HEK293 (cell line): Measurements from ENCODE around the gene KCNG3.

Source experiments
- CTCF ChIA-PET: fragments of 350-600 bp; formaldehyde crosslinking; extraction: SDS; loops from one replicate; lab custom pipeline; 2021; ENCODE audit warnings: antibody characterized with exemption; lab: Yijun Ruan, JAX
- POLR2A ChIA-PET: fragments of 300-600 bp; formaldehyde crosslinking; extraction: SDS; loops from one replicate; lab custom pipeline; 2020; ENCODE audit warnings: antibody characterized with exemption, inconsistent platforms; lab: Yijun Ruan, JAX
- H3K27ac ChIP-seq: fragments of 200-500 bp; sonication (Bioruptor generic); 2 replicates; pipeline ENCODE4 v1.5.1; 2014; ENCODE audit warnings: low read depth, low read length, control low read depth, inconsistent platforms; ENCODE audit errors: extremely low read depth
- H3K36me3 ChIP-seq, 2 experiments: fragments of 200-500 bp in 1 of 2; sonication (Bioruptor generic) in 1 of 2; 1 replicate in 1 of 2; 2 replicates in 1 of 2; pipeline ENCODE4 v1.5.1; 2014 to 2017; ENCODE audit warnings: inconsistent platforms in 2 of 2, low read length in 2 of 2; ENCODE audit not compliant: control insufficient read depth in 2 of 2, insufficient read depth in 1 of 2
- H3K4me1 ChIP-seq: fragments of 200-500 bp; sonication (Bioruptor generic); 2 replicates; pipeline ENCODE4 v1.5.1; 2014; ENCODE audit warnings: mild to moderate bottlenecking, low read length, inconsistent platforms; ENCODE audit not compliant: control insufficient read depth, insufficient read depth
- H3K4me3 ChIP-seq: 2 replicates; pipeline ENCODE4 v1.5.1; 2011; ENCODE audit warnings: low read depth, mild to moderate bottlenecking, control low read depth, low read length, moderate library complexity
- H3K9me3 ChIP-seq: fragments of 200-500 bp; sonication (Bioruptor generic); 2 replicates; pipeline ENCODE4 v1.5.1; 2014; ENCODE audit warnings: low read depth, low read length, inconsistent platforms; ENCODE audit not compliant: control insufficient read depth, insufficient read depth
- GFI1B ChIP-seq: fragments of 450-650 bp; formaldehyde crosslinking; IDR thresholded peaks from 2 replicates; pipeline ENCODE4 v1.5.1; 2016; ENCODE audit warnings: missing biosample characterization, missing genetic modification characterization
- ZBTB21 ChIP-seq: fragments of 450-650 bp; formaldehyde crosslinking; IDR thresholded peaks from 2 replicates; pipeline ENCODE4 v1.5.1; 2017; ENCODE audit warnings: missing biosample characterization, missing genetic modification characterization
- ZFP37 ChIP-seq: fragments of 450-650 bp; formaldehyde crosslinking; IDR thresholded peaks from 2 replicates; pipeline ENCODE4 v1.5.1; 2016; ENCODE audit warnings: missing biosample characterization, missing genetic modification characterization
- ZNF146 ChIP-seq: fragments of 450-650 bp; formaldehyde crosslinking; IDR thresholded peaks from 2 replicates; pipeline ENCODE4 v1.5.1; 2016; ENCODE audit warnings: missing biosample characterization, missing genetic modification characterization
- ZNF16 ChIP-seq: fragments of 450-650 bp; formaldehyde crosslinking; IDR thresholded peaks from 2 replicates; pipeline ENCODE4 v1.5.1; 2016; ENCODE audit warnings: low read depth, missing biosample characterization, missing genetic modification characterization
- ZNF23 ChIP-seq: fragments of 450-650 bp; formaldehyde crosslinking; IDR thresholded peaks from 2 replicates; pipeline ENCODE4 v1.5.1; 2016; ENCODE audit warnings: missing biosample characterization, missing genetic modification characterization, borderline replicate concordance
- ZNF274 ChIP-seq, 2 experiments: fragments of 200-500 bp in 1 of 2; fragments of 450-650 bp in 1 of 2; sonication (Bioruptor generic) in 1 of 2; formaldehyde crosslinking in 1 of 2; IDR thresholded peaks; 2 replicates each; pipeline versions ENCODE4 v1.5.1 to v1.6.1; 2014 to 2016; ENCODE audit warnings: borderline replicate concordance in 1 of 2, inconsistent platforms in 1 of 2, low read length in 1 of 2, missing biosample characterization in 1 of 2, missing genetic modification characterization in 1 of 2
- ZNF558 ChIP-seq: fragments of 450-650 bp; formaldehyde crosslinking; IDR thresholded peaks from 2 replicates; pipeline ENCODE4 v1.5.1; 2016; ENCODE audit warnings: missing biosample characterization, missing genetic modification characterization
- ZNF623 ChIP-seq: fragments of 450-650 bp; formaldehyde crosslinking; IDR thresholded peaks from 2 replicates; pipeline ENCODE4 v1.5.1; 2016; ENCODE audit warnings: missing biosample characterization, missing genetic modification characterization
- ZNF629 ChIP-seq: fragments of 450-650 bp; formaldehyde crosslinking; IDR thresholded peaks from 2 replicates; pipeline ENCODE4 v1.5.1; 2017; ENCODE audit warnings: missing biosample characterization, missing genetic modification characterization
- ZNF76 ChIP-seq: fragments of 450-650 bp; formaldehyde crosslinking; IDR thresholded peaks from 2 replicates; pipeline ENCODE4; 2016; ENCODE audit warnings: low read depth, missing biosample characterization, missing genetic modification characterization, borderline replicate concordance
- ZSCAN16 ChIP-seq: fragments of 450-650 bp; formaldehyde crosslinking; IDR thresholded peaks from 2 replicates; pipeline ENCODE4 v1.5.1; 2016; ENCODE audit warnings: missing biosample characterization, missing genetic modification characterization
- TF ChIP-seq, protein P1 (sequence below): fragments of 450-650 bp; formaldehyde crosslinking; IDR thresholded peaks from 2 replicates; pipeline ENCODE4 v1.5.1; 2017; ENCODE audit warnings: missing biosample characterization, missing genetic modification characterization
- TF ChIP-seq, protein P2 (sequence below): fragments of 450-650 bp; formaldehyde crosslinking; IDR thresholded peaks from 2 replicates; pipeline ENCODE4 v1.5.1; 2016; ENCODE audit warnings: missing biosample characterization, missing genetic modification characterization
- TF ChIP-seq, protein P3 (sequence below): fragments of 450-650 bp; formaldehyde crosslinking; IDR thresholded peaks from 2 replicates; pipeline ENCODE4 v1.5.1; 2016; ENCODE audit warnings: missing biosample characterization, missing genetic modification characterization
- TF ChIP-seq, protein P4 (sequence below): IDR thresholded peaks from 2 replicates; pipeline ENCODE4 v1.6.1; 2011; ENCODE audit warnings: mild to moderate bottlenecking, low read depth, low read length, borderline replicate concordance
- TF ChIP-seq, protein P5 (sequence below): fragments of 450-650 bp; formaldehyde crosslinking; IDR thresholded peaks from 2 replicates; pipeline ENCODE4 v1.5.1; 2016; ENCODE audit warnings: missing biosample characterization, missing genetic modification characterization
- TF ChIP-seq, protein P6 (sequence below): fragments of 450-650 bp; formaldehyde crosslinking; IDR thresholded peaks from 2 replicates; pipeline ENCODE4 v1.5.1; 2016; ENCODE audit warnings: missing biosample characterization, missing genetic modification characterization

The KCNG3 gene

DNA sequence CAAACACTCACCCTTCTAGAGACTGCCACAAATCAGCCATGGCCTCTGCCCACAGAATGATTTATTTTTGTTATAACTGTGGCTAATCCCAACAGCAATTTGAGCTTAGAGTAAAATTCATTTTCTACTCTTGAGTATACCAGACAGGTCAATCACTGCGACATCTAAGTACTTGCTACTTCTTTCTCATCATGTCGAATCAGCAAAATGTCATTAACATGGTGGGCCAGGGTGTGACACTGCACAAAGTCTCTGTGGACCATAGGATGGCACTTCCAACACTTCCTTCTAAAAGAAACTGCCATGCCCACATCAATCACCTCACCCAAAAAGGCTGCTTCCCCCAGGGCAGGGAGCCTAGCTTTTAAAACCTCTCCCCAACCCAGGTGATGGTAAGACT, 64.4 kb downstream of the KCNG3 start (continued):
- TF ChIP-seq ZNF76 (tag by site-specific recombination) (no peak), ZNF623 (tag by site-specific recombination) (no peak), ZSCAN16 (tag by site-specific recombination) (no peak), ZNF274 (IDR thresholded peaks at IDR 0.05; ENCODE audit: low read length) (no peak), ZNF274 (tag by site-specific recombination; IDR thresholded peaks at IDR 0.05; ENCODE audit: borderline replicate concordance) (no peak)
- TF ChIP-seq, protein P1, sequence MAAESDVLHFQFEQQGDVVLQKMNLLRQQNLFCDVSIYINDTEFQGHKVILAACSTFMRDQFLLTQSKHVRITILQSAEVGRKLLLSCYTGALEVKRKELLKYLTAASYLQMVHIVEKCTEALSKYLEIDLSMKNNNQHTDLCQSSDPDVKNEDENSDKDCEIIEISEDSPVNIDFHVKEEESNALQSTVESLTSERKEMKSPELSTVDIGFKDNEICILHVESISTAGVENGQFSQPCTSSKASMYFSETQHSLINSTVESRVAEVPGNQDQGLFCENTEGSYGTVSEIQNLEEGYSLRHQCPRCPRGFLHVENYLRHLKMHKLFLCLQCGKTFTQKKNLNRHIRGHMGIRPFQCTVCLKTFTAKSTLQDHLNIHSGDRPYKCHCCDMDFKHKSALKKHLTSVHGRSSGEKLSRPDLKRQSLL (tag by site-specific recombination), result no peak
- TF ChIP-seq, protein P2, sequence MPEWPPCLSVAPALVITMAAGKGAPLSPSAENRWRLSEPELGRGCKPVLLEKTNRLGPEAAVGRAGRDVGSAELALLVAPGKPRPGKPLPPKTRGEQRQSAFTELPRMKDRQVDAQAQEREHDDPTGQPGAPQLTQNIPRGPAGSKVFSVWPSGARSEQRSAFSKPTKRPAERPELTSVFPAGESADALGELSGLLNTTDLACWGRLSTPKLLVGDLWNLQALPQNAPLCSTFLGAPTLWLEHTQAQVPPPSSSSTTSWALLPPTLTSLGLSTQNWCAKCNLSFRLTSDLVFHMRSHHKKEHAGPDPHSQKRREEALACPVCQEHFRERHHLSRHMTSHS (tag by site-specific recombination), result no peak
- TF ChIP-seq, protein P3, sequence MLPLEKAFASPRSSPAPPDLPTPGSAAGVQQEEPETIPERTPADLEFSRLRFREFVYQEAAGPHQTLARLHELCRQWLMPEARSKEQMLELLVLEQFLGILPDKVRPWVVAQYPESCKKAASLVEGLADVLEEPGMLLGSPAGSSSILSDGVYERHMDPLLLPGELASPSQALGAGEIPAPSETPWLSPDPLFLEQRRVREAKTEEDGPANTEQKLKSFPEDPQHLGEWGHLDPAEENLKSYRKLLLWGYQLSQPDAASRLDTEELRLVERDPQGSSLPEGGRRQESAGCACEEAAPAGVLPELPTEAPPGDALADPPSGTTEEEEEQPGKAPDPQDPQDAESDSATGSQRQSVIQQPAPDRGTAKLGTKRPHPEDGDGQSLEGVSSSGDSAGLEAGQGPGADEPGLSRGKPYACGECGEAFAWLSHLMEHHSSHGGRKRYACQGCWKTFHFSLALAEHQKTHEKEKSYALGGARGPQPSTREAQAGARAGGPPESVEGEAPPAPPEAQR (tag by site-specific recombination), result no peak
- TF ChIP-seq, protein P4, sequence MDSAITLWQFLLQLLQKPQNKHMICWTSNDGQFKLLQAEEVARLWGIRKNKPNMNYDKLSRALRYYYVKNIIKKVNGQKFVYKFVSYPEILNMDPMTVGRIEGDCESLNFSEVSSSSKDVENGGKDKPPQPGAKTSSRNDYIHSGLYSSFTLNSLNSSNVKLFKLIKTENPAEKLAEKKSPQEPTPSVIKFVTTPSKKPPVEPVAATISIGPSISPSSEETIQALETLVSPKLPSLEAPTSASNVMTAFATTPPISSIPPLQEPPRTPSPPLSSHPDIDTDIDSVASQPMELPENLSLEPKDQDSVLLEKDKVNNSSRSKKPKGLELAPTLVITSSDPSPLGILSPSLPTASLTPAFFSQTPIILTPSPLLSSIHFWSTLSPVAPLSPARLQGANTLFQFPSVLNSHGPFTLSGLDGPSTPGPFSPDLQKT, result no peak
- TF ChIP-seq, all 188 proteins: peak for 2

DNA sequence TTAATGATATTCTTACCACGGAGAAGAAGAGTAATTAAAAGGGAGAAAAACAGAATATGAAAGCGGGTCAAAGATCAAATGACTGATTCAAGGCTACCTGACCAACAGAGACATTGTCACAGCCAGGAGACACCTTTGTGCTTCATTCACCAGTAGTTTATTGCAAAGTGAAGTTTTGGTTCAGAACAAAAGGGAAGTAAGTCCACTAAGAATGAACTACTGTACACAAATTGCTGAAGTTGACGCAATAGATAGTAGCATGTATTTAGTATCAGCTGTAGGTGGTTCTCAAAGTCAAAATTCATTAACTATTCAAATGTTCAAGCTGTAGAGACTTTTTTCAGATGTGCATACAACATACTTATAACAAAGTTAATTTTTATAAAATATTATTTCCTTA, 68.1 kb downstream of the KCNG3 start:
- no peak for TF ChIP-seq ZNF629
- TF ChIP-seq ZNF146, result no peak
- no peak for TF ChIP-seq ZFP37
- TF ChIP-seq GFI1B (tag by site-specific recombination), result no peak
- TF ChIP-seq, protein P2 (tag by site-specific recombination), result no peak
- TF ChIP-seq, protein P5, sequence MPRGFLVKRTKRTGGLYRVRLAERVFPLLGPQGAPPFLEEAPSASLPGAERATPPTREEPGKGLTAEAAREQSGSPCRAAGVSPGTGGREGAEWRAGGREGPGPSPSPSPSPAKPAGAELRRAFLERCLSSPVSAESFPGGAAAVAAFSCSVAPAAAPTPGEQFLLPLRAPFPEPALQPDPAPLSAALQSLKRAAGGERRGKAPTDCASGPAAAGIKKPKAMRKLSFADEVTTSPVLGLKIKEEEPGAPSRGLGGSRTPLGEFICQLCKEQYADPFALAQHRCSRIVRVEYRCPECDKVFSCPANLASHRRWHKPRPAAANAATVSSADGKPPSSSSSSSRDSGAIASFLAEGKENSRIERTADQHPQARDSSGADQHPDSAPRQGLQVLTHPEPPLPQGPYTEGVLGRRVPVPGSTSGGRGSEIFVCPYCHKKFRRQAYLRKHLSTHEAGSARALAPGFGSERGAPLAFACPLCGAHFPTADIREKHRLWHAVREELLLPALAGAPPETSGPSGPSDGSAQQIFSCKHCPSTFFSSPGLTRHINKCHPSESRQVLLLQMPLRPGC (tag by site-specific recombination), result no peak
- TF ChIP-seq, protein P6, sequence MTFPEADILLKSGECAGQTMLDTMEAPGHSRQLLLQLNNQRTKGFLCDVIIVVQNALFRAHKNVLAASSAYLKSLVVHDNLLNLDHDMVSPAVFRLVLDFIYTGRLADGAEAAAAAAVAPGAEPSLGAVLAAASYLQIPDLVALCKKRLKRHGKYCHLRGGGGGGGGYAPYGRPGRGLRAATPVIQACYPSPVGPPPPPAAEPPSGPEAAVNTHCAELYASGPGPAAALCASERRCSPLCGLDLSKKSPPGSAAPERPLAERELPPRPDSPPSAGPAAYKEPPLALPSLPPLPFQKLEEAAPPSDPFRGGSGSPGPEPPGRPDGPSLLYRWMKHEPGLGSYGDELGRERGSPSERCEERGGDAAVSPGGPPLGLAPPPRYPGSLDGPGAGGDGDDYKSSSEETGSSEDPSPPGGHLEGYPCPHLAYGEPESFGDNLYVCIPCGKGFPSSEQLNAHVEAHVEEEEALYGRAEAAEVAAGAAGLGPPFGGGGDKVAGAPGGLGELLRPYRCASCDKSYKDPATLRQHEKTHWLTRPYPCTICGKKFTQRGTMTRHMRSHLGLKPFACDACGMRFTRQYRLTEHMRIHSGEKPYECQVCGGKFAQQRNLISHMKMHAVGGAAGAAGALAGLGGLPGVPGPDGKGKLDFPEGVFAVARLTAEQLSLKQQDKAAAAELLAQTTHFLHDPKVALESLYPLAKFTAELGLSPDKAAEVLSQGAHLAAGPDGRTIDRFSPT (tag by site-specific recombination), result no peak
- TF ChIP-seq ZNF23, result no peak
- no peak for TF ChIP-seq ZNF16
- no peak for TF ChIP-seq ZBTB21 (tag by site-specific recombination)
- TF ChIP-seq ZNF558 (tag by site-specific recombination), result no peak
- TF ChIP-seq, protein P1 (tag by site-specific recombination), result no peak
- CTCF ChIA-PET, result no interaction called here
- Histone ChIP-seq H3K4me3 (no peak overlapping the region), H3K9me3 (no peaks in the 10 kb centered on the region), H3K36me3 (no peaks in the 10 kb centered on the region; a peak in 1 of 3 replicates), H3K4me1 (peaks cover 27% of the 10 kb centered on the region), H3K27ac (no peak overlapping the region)
- POLR2A ChIA-PET, result interaction anchor here (0.6 kb wide), 1 partner anchor 224 kb away, joined by 3 read pairs; no protein-coding TSS in a partner anchor
